Measurements from ENCODE around the gene ZNF548. TPM values are rescaled to one million over a fixed set of nuclear protein-coding genes. Genes with fewer than 3 reads are reported as not detected.
"Not testable (repeated sequence)": the region's sequence is repeated elsewhere in the genome, so short reads cannot be mapped to it uniquely, and the experiment has no call there.

ZNF548 gene
- polyA plus RNA-seq, 1 donor = 28.1 TPM

DNA sequence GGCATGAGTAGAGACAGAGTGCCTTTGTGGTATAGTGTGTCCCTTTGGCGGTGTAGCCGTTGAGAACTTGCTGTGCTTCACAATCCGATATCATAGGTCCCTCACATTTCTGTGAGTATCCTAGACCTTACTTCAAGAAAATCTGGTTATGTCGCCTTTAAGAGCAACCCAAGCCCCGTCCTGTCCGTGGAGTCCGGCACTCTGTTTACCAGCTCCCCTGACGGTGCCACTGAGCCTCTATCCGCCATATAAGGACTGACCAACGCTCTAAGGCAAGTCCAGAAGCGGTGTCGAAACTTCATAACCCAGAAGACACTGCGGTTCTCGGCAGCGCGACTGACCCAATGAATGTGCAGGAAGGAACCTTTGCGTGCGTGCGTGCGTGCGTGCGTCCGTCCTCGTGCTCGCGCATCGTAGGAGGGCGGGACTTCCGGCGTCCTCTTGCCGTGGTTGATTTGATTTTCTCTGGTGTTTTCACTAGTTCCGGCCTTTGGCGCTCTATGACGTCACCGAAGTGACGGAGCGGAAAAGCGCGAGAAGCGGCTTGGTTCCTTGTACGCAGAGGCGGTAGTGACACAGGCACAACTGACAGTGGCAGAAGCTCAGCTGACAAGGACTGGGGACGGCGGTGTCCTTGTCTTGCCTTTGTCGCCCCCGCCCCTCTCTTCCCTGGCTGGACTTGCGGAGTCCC lies 26.5 kb upstream of the ZNF548 start, which contains the start of the genes TRAPPC2B and ZNF547:
TRAPPC2B (plus strand) TSS at position 555 of the 691 bp plus-strand sequence. CDS start 1,283 bp downstream, outside the sequence.
ZNF547 (plus strand) TSS at position 555 of the 691 bp plus-strand sequence. CDS start 5,005 bp downstream, outside the sequence.
- no CpG with 5 or more reads among the region's 47 CpGs for WGBS (ENCODE audit: insufficient coverage, low lambda C conversion rate)
- Histone ChIP-seq H3K9me3 (ENCODE audit: control insufficient read depth, low read depth, low read length) (no peaks in the 10 kb centered on the region), H3K4me3 (ENCODE audit: low read length) (peak within 1 kb of the TSS; percentile 67), H3K36me3 (ENCODE audit: control insufficient read depth, insufficient read depth, low read length) (peaks cover 10% of the 10 kb centered on the region), H3K27ac (ENCODE audit: low read length) (peak within 1 kb of the TSS; percentile 93), H3K4me1 (ENCODE audit: control insufficient read depth, insufficient read depth, low read length) (no peaks in the 10 kb centered on the region), H3K27me3 (ENCODE audit: control insufficient read depth, insufficient read depth, low read length) (no peaks in the 10 kb centered on the region)
- DNase-seq = peak; percentile 100

DNA sequence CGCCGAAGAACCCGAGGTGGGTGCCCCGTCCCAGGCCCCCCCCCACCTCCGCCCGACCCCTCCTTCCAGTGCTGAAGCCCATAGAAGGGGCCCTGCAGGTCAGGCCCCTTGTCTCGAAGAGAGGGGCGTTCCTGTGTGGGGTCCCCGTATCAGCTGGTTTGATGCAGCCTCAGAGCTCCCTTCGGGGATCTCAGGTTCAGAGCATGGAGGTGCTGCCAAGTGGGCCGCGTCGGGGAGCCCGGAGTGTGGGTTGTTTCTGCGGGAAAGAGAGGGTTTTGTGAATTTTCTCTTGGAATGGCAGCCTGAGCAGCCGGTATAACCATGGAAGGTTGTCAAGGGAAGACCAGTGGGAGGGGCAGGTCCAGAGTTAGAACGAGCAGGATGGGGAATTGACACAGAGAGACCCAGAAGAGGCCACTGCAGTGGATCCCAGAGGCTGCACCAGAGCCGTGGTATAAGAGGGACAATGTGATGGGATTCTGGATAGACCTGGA lies 25.9 kb upstream of the ZNF548 start:
- Histone ChIP-seq H3K4me3 (ENCODE audit: low read length) (peak overlapping the region; percentile 67), H3K4me1 (ENCODE audit: control insufficient read depth, insufficient read depth, low read length) (no peaks in the 10 kb centered on the region), H3K27me3 (ENCODE audit: control insufficient read depth, insufficient read depth, low read length) (no peaks in the 10 kb centered on the region), H3K27ac (ENCODE audit: low read length) (peak overlapping the region; percentile 80), H3K9me3 (ENCODE audit: control insufficient read depth, low read depth, low read length) (no peaks in the 10 kb centered on the region), H3K36me3 (ENCODE audit: control insufficient read depth, insufficient read depth, low read length) (peaks cover 4% of the 10 kb centered on the region)
- no CpG with 5 or more reads among the region's 18 CpGs for WGBS (ENCODE audit: insufficient coverage, low lambda C conversion rate)
- DNase-seq = peak in 1 of 2 donors; percentile 55

DNA sequence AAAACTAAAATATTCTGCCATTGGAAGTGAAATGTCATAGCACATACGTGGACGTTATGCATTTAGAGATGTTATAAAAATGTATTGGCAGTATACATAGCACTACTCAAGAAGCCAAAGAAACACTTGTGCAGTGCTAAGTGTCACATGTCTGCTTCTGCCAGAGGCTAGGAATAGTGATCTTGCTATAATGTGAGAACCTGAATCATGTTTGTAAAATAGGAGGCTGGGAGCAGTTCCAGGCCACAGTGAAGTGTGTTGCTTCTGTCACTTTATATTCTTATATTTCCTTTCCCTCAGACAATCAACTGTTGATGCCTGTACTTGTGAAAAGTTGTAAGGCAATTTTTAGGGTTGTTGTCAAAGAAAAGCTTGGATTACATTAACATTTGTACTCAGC lies 22.9 kb upstream of the ZNF548 start:
- no peak overlapping the region for H3K4me3 ChIP-seq (ENCODE audit: low read length)
- WGBS (ENCODE audit: insufficient coverage, low lambda C conversion rate) = 100% methylated on average over 2 of the region's 2 CpGs
- H3K9me3 ChIP-seq (ENCODE audit: control insufficient read depth, low read depth, low read length) = no peaks in the 10 kb centered on the region

DNA sequence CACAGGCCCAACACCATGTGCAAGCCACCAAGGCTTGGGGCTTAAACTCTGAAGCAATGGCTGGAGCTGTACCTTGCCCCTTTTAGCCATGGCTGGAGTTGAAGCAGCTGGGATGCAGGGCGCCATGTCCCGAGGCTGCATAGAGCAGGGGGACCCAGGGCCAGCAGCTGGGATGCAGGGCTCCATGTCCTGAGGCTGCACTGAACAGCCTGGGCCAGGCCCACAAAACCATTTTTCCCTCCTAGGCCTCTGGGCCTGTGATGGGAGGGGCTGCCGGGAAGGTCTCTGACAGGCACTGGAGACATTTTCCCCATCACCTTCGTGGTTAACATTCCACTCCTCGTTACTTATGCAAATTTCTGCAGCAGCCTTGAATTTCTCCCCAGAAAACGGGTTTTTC lies 15.5 kb upstream of the ZNF548 start:
- Histone ChIP-seq H3K9me3 (ENCODE audit: control insufficient read depth, low read depth, low read length) (peaks cover 17% of the 10 kb centered on the region), H3K36me3 (ENCODE audit: control insufficient read depth, insufficient read depth, low read length) (peaks cover 45% of the 10 kb centered on the region), H3K27ac (ENCODE audit: low read length) (no peak overlapping the region), H3K27me3 (ENCODE audit: control insufficient read depth, insufficient read depth, low read length) (no peaks in the 10 kb centered on the region), H3K4me1 (ENCODE audit: control insufficient read depth, insufficient read depth, low read length) (no peaks in the 10 kb centered on the region), H3K4me3 (ENCODE audit: low read length) (no peak overlapping the region)
- no peak for DNase-seq
- 100% methylated on average over 1 of the region's 6 CpGs for WGBS (ENCODE audit: insufficient coverage, low lambda C conversion rate)

More for the DNA sequence above, 22.9 kb upstream of the ZNF548 start:
- Histone ChIP-seq H3K27me3 (ENCODE audit: control insufficient read depth, insufficient read depth, low read length) (no peaks in the 10 kb centered on the region), H3K4me1 (ENCODE audit: control insufficient read depth, insufficient read depth, low read length) (no peaks in the 10 kb centered on the region), H3K36me3 (ENCODE audit: control insufficient read depth, insufficient read depth, low read length) (peaks cover 2% of the 10 kb centered on the region), H3K27ac (ENCODE audit: low read length) (no peak overlapping the region)
- DNase-seq = no peak

DNA sequence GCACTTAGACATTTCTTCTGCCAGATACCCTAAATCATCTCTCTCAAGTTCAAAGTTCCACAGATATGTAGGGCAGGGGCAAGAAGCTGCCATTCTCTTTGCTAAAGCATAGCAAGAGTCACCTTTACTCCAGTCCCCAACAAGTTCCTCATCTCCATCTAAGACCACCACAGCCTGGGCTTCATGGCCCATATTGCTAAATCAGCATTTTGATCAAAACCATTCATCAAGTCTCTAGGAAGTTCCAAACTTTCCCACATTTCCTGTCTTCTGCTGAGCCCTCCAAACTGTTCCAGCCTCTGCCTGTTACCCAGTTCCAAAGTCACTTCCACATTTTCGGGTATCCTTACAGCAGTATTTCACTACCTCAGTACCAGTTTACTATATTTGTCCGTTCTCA lies 15.0 kb upstream of the ZNF548 start:
- not testable (repeated sequence) for H3K27me3 ChIP-seq (ENCODE audit: control insufficient read depth, insufficient read depth, low read length); H3K4me1 ChIP-seq (ENCODE audit: control insufficient read depth, insufficient read depth, low read length); DNase-seq; H3K4me3 ChIP-seq (ENCODE audit: low read length); H3K27ac ChIP-seq (ENCODE audit: low read length)
- WGBS (ENCODE audit: insufficient coverage, low lambda C conversion rate) = 100% methylated on average over 1 of the region's 2 CpGs
- H3K36me3 ChIP-seq (ENCODE audit: control insufficient read depth, insufficient read depth, low read length) = peaks cover 45% of the 10 kb centered on the region
- H3K9me3 ChIP-seq (ENCODE audit: control insufficient read depth, low read depth, low read length) = peaks cover 17% of the 10 kb centered on the region

DNA sequence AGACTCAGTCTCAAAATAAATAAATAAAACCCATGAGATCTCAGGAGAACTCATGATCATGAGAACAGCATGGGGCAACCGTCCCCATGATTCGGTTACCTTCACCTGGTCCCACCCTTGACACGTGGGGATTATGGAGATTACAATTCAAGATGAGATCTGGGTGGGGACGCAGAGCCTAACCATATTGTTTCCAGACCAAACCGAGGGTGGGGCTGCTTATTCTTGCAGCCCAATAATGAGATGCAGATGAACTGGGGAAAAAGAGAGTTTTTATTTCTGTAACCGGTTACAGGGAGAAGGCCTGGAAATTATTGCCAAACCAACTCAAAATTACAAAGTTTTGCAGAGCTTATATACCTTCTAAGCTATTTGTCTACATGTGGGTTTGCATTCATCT lies 13.5 kb upstream of the ZNF548 start:
- WGBS (ENCODE audit: insufficient coverage, low lambda C conversion rate) = 100% methylated on average over 1 of the region's 6 CpGs
- Histone ChIP-seq H3K27ac (ENCODE audit: low read length) (no peak overlapping the region), H3K4me1 (ENCODE audit: control insufficient read depth, insufficient read depth, low read length) (no peaks in the 10 kb centered on the region), H3K27me3 (ENCODE audit: control insufficient read depth, insufficient read depth, low read length) (no peaks in the 10 kb centered on the region), H3K36me3 (ENCODE audit: control insufficient read depth, insufficient read depth, low read length) (peaks cover 45% of the 10 kb centered on the region), H3K9me3 (ENCODE audit: control insufficient read depth, low read depth, low read length) (peaks cover 17% of the 10 kb centered on the region), H3K4me3 (ENCODE audit: low read length) (no peak overlapping the region)
- no peak for DNase-seq

DNA sequence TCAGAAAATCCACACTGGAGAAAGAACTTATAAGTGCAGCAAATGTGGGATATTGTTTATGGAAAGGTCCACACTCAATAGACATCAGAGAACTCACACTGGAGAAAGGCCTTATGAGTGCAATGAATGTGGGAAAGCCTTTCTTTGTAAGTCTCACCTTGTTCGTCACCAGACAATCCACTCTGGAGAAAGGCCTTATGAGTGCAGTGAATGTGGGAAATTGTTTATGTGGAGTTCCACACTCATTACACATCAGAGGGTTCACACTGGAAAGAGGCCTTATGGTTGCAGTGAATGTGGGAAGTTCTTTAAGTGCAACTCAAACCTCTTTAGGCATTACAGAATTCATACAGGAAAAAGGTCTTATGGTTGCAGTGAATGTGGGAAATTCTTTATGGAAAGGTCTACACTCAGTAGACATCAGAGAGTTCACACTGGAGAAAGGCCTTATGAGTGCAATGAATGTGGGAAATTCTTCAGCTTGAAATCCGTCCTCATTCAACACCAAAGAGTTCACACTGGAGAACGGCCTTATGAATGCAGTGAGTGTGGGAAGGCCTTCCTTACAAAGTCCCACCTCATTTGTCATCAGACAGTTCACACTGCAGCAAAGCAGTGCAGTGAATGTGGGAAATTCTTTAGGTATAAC lies 12.0 kb upstream of the ZNF548 start:
- peaks cover 34% of the 10 kb centered on the region for H3K36me3 ChIP-seq (ENCODE audit: control insufficient read depth, insufficient read depth, low read length)
- no peak overlapping the region for H3K4me3 ChIP-seq (ENCODE audit: low read length)
- DNase-seq = no peak
- no peaks in the 10 kb centered on the region for H3K4me1 ChIP-seq (ENCODE audit: control insufficient read depth, insufficient read depth, low read length)
- H3K9me3 ChIP-seq (ENCODE audit: control insufficient read depth, low read depth, low read length) = peaks cover 17% of the 10 kb centered on the region
- H3K27me3 ChIP-seq (ENCODE audit: control insufficient read depth, insufficient read depth, low read length) = no peaks in the 10 kb centered on the region
- no CpG with 5 or more reads among the region's 3 CpGs for WGBS (ENCODE audit: insufficient coverage, low lambda C conversion rate)
- no peak overlapping the region for H3K27ac ChIP-seq (ENCODE audit: low read length)

DNA sequence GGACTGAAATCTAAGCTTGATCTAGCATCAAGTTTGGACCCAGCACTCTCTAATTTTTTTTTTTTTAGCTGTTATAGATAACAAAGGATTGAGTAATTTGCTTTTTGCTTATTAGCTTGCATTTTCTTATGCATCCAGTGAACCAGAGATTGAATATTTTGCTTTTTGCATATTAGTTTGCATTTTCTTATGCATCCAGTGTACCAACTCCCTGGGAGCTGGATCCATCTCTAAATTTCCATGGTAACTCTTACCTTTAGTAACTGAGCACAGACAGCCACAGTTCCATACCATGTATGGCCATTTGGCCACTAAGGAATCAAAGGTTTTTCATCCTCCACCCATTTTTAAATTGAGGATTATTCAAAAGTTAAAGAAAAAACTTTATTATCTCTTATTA lies 8.7 kb upstream of the ZNF548 start:
- Histone ChIP-seq H3K4me3 (ENCODE audit: low read length) (no peak overlapping the region), H3K9me3 (ENCODE audit: control insufficient read depth, low read depth, low read length) (peaks cover 6% of the 10 kb centered on the region), H3K36me3 (ENCODE audit: control insufficient read depth, insufficient read depth, low read length) (peaks cover 15% of the 10 kb centered on the region), H3K27ac (ENCODE audit: low read length) (no peak overlapping the region), H3K27me3 (ENCODE audit: control insufficient read depth, insufficient read depth, low read length) (no peaks in the 10 kb centered on the region), H3K4me1 (ENCODE audit: control insufficient read depth, insufficient read depth, low read length) (no peaks in the 10 kb centered on the region)
- no peak for DNase-seq

DNA sequence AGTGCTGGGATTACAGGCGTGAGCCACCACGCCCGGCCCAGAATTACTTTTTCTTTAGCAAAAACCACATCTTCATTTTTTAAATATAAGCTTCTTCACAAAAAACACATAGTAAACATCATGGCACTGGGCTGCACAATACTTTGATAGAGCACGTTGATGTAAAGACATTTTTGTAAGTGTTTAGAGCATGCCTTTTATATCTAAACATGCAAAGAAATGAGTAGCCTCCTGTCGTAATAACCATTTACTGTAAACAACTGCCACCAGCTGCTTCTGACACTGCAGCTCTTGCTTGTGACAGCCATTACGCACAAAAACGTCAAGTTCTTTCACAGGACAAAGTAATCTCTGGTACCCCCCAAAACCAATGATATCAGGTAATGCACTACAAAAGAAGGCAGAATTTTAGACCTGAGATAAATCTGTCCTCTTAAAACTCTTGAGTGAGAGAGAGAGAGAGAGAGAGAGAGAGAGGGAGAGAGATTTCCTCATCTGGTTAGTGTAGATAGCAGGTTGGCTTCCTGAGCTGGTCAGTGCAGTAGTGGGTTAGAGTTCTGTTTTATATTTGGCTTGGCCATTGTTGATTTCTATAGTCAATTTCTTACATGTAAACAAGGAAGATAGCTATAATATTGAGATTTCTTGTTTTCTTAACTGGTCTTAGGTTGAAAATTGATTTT lies 6.7 kb upstream of the ZNF548 start:
- Histone ChIP-seq H3K36me3 (ENCODE audit: control insufficient read depth, insufficient read depth, low read length) (peaks cover 3% of the 10 kb centered on the region), H3K4me1 (ENCODE audit: control insufficient read depth, insufficient read depth, low read length) (no peaks in the 10 kb centered on the region), H3K27ac (ENCODE audit: low read length) (no peak overlapping the region), H3K4me3 (ENCODE audit: low read length) (no peak overlapping the region), H3K9me3 (ENCODE audit: control insufficient read depth, low read depth, low read length) (peaks cover 5% of the 10 kb centered on the region), H3K27me3 (ENCODE audit: control insufficient read depth, insufficient read depth, low read length) (no peaks in the 10 kb centered on the region)
- no peak for DNase-seq
- no CpG with 5 or more reads among the region's 7 CpGs for WGBS (ENCODE audit: insufficient coverage, low lambda C conversion rate)

DNA sequence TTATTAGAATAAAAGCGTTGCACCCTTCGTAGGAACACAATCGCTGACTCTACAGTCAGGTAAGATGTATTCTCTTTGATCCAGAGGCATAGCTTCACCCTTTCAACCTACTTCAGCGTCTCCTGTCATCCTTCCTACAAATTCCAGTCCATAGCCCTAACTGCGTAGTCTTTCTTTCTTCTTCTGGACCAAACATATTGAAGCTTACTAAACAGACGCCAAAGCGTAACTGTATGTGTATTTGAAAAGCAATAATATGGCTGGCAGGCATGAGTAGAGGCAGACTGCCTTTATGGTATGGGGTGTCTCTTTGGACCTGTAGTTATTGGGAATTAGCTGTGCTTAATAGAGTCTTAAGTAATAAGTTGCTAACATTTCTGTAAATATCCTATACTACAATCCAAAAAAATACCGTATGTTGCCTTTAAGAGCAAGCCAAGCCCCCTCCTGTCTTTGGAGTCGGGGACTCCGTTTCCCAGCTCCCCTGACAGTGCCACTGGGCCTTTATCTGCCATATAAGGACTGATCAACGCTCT lies 392 bp upstream of the ZNF548 start:
- H3K4me1 ChIP-seq (ENCODE audit: control insufficient read depth, insufficient read depth, low read length) = peaks cover 7% of the 10 kb centered on the region
- H3K4me3 ChIP-seq (ENCODE audit: low read length) = peak overlapping the region; percentile 100
- WGBS (ENCODE audit: insufficient coverage, low lambda C conversion rate) = 85% methylated on average over 3 of the region's 11 CpGs
- peaks cover 12% of the 10 kb centered on the region for H3K36me3 ChIP-seq (ENCODE audit: control insufficient read depth, insufficient read depth, low read length)
- no peak for DNase-seq
- H3K9me3 ChIP-seq (ENCODE audit: control insufficient read depth, low read depth, low read length) = peaks cover 6% of the 10 kb centered on the region
- H3K27me3 ChIP-seq (ENCODE audit: control insufficient read depth, insufficient read depth, low read length) = no peaks in the 10 kb centered on the region
- H3K27ac ChIP-seq (ENCODE audit: low read length) = peak overlapping the region; percentile 99
